Amniotic stem cell (primary cell): Measurements from ENCODE around the gene ARL6IP6.
"Not testable (repeated sequence)": the region's sequence is repeated elsewhere in the genome, so short reads cannot be mapped to it uniquely, and the experiment has no call there.

Experiments used
- DNase-seq: peaks from one replicate; lab custom pipeline; 2025; lab: John Stamatoyannopoulos, UW

Gene ARL6IP6

DNA sequence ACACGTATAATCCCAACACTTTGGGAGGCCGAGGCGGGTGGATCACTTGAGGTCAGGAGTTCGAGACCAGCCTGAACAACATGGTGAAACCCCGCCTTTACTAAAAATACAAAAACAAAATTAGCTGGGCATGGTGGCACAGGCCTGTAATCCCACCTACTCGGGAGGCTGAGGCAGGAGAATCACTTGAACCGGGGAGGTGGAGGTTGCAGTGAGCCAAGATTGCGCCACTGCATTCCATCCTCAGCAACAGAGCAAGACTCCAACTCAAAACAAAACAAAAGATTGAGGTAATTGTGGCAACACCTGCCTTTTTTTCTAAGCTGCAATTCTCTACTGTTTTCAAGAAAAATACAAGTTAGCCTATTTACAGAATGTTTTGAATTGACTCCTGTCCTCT lies 4.2 kb downstream of the ARL6IP6 start:
- DNase-seq, result not testable (repeated sequence)

DNA sequence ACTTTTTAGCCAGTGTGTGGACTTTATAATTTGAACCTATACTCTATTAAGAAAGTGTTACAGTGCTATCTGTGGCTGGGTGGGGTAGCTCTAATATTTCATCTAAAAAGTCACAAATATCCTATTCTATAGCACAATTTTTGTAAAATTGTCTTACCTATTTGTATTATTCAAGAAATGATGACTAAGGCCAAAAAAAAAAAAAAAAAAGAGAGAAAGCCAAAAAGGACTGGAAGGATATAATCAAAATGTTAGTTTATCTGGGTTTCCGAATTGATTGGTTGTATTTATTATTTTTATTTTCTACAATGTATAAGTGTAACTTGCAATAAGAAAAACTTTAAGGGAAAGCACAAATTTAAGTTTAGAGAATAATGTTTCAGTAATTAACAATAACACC lies 5.5 kb downstream of the ARL6IP6 start:
- no peak for DNase-seq

GRCh38 chr2:152729844-152730243 lies 11.4 kb downstream of the ARL6IP6 start:
- no peak for DNase-seq

- no peak for DNase-seq
Measured at GRCh38 chr2:152730591-152731333, 12.3 kb downstream of the ARL6IP6 start.

GRCh38 chr2:152737509-152737908 lies 19.1 kb downstream of the ARL6IP6 start:
- not testable (repeated sequence) for DNase-seq

DNA sequence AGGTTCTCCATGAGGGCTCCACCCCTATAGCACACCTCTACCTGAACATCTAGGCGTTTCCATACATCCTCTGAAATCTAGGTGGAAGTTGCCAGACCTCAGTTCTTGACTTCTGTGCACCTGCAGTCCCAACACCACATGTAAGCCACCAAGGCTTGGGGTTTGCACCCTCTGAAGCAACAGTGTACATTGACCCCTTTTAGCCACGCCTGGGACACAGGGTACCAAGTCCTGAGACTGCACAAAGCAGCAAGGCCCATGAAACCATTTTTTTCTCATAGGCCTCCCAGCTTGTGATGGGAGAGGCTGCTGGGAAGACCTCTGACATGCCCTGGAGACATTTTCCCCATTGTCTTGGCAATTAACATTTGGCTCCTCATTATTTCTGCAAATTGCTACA lies 20.0 kb downstream of the ARL6IP6 start:
- DNase-seq, result no peak

GRCh38 chr2:152739705-152740104 lies 21.3 kb downstream of the ARL6IP6 start:
- DNase-seq, result not testable (repeated sequence)

GRCh38 chr2:152740743-152741328 lies 22.4 kb downstream of the ARL6IP6 start:
- peak; percentile 27 for DNase-seq

DNA sequence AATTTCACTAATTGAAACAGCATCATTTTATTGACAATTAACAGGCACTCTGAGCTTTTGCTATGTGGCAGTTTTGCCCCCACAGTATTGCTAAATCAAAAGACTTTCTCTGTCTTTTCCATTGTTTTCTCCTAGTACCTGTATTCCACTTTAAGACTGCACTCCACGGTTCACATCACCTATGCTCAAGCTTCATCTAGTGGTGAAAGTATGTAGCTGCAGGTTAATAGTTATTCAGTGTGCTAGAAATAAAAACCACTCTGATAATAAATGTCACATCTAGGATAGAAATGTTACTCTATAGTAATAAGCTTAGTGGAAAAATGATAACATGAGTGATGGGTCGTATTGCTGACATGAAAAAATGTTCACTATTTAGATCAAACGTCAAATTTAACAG lies 24.6 kb downstream of the ARL6IP6 start:
- DNase-seq, result no peak

DNA sequence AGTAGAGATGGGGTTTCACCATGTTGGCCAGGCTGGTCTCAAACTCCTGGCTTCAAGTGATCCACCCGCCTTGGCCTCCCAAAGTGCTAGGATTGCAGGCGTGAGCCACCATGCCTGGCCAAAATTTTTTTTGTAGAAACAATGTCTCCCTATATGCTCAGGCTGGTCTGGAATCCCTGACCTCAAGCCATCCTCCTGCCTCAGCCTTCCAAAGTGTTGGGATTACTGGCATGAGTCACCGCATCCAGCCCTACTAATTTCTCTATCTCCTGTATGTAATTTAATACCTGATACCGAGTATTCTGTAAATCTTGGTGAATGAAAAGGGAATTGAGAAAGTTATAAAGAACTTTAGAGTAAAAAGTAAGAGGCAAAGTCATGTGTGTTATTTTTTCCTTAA lies 29.3 kb downstream of the ARL6IP6 start:
- not testable (repeated sequence) for DNase-seq

- DNase-seq, result no peak
Measured at GRCh38 chr2:152755029-152755428, 36.6 kb downstream of the ARL6IP6 start.

DNA sequence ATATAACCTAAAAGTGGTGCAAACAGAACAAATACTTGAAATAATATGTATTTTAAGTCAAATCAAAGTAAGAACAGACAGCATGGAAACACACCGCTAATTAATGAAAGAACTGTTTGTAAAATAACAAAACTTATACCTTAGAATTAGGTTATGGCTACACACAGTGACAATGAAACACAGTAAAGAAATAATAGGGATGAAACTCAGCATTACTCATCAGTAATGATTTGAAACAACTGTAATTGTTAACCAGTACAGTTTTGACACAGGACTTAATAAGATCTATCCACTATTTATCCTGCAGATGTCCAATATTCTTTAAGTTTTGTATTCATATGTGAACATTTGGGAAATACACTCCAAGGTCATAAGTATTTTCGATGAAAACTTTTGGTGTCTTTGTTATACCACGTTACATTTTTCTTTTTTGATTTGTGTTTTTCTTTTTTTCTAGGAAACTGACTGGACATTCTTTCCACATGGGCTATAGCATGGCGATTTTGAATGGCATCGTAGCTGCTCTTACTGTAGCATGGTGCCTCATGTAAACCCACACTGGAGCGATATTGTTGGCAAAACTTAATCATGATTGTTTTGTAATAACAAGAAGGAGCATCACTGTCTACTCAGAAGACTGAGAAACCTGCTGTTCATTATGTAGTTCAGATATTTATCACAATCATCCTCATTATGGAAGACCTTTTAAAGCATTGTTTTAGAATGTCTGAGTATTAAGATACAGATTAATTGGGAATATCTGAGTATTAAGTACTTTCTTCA lies 41.1 kb downstream of the ARL6IP6 start:
- no peak for DNase-seq

GRCh38 chr2:152761214-152761613 lies 42.8 kb downstream of the ARL6IP6 start:
- no peak for DNase-seq

GRCh38 chr2:152762202-152762601 lies 43.8 kb downstream of the ARL6IP6 start:
- no peak for DNase-seq

- not testable (repeated sequence) for DNase-seq
Measured at GRCh38 chr2:152763208-152763607, 44.8 kb downstream of the ARL6IP6 start.

DNA sequence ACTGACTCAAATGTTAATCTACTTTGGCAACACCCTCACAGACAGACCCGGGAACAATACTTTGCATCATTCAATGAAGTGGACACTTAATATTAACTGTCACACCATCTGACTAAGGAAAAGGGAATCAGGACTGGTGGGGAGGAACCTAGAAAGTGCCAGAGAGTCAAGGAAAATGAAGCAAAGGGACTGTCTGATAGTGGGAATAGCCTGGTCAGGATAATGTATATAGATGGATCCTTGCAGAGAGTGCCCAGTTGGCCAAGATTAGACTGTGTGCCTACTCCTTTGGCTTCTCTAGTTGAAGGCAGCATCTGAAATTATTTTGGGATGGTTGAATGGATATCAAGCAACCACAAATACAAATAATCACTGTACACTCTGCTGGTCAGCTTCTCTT lies 45.2 kb downstream of the ARL6IP6 start:
- no peak for DNase-seq

GRCh38 chr2:152766928-152767327 lies 48.5 kb downstream of the ARL6IP6 start:
- no peak for DNase-seq

DNA sequence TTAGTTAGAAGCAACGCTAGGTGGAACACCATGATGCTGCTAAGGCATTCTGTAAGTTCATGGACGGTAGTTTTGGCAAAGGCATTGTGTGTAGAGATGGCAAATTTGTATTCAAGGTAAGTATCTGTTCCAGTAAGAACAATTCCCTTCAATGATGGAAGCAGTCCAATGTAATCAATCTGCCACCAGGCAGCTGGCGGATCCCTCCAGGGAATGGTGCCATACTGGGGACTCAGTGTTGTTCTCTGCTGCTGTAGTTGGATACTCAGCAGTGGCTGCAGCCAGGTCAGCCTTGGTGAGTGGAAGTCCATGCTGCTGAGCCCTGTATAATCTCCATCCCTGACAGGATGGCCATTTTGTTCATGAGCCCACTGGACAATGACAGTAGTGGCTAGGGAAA lies 62.8 kb downstream of the ARL6IP6 start:
- no peak for DNase-seq

DNA sequence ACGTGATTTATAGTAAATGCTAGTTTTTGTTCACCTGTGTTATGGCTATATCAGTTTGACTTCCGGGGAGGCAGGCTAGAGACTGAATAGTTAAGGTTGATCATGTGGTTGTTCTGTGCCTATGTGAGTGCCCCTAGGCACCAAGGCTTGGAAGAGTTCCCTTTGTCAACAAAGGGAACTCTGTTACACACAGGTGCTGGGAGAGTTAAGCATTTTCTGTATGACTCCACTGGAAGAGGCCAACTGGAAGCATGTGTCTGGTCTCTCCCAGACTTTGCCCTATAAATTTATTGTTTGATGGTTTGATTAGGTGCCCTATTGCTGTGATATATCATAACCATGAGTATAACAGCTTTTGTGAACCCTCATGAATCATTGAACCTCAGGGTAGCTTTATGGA lies 63.8 kb downstream of the ARL6IP6 start:
- DNase-seq, result no peak

- DNase-seq, result no peak
Measured at GRCh38 chr2:152790883-152791282, 72.5 kb downstream of the ARL6IP6 start.

- no peak for DNase-seq
Measured at GRCh38 chr2:152791979-152792378, 73.6 kb downstream of the ARL6IP6 start.

DNA sequence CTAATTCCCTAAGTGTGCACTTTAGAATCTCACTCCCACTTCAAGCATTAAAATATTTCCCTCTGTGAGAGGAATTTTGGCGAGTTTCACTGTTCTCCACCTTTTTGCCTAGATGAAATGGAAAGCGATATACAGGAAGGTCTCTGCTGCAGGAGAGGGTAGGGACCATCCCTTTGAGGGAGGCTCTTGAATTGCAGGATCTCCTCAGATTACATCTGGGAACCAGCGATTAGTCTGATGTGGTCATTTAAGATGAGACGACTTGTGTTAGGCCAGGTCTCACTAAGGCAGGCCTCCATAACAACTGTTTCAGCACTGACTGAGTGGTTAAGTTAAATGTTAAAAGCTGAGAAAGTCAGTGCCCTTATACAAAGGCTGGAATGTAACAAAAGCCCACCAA lies 74.6 kb downstream of the ARL6IP6 start:
- no peak for DNase-seq

DNA sequence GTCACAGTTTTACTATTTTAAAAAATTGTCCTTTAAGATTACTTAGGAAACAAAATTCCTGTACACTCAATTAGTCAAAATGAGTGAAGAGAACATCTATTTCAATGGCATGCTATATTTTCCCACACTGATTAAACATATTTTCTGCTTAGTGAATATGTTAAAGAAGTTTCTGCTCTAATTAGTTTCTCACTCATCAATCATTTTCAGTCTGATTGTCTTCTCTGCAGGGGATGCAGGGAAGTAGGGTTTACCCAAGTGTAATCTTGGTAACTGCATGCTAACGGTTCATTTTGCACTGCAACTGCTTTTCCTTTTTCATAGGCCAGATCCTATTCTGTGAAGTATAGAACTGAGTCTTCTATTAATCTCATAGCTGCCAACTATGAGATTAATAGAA lies 78.5 kb downstream of the ARL6IP6 start:
- DNase-seq, result no peak
